ENCODE measurements around the gene DEDD. TPM values are rescaled to one million over a fixed set of nuclear protein-coding genes. Genes with fewer than 3 reads are reported as not detected.
A peak's percentile ranks its signal among the peaks of the same experiment; 100 is the strongest.

Gene DEDD
- total and polyA plus RNA-seq, 2 of the 13 experiments (the other 11 are each of a cell fraction or from before 2014, with no cell fraction given): 12.6 to 27.8 TPM

- 0 out of 2 replicates have a peak, but pooled peaks have one; percentile 47 for TF ChIP-seq TEF (CRISPR knock-in tag; IDR thresholded peaks at IDR 0.05)
- TF ChIP-seq THAP8 (CRISPR knock-in tag; IDR thresholded peaks at IDR 0.05; ENCODE audit: borderline replicate concordance): no peak
- peak; percentile 79; the same call in 1 of the 2 replicates for TF ChIP-seq ZBTB4 (CRISPR knock-in tag; IDR thresholded peaks at IDR 0.05; ENCODE audit: borderline replicate concordance)
- TF ChIP-seq ZBTB1 (CRISPR knock-in tag; IDR thresholded peaks at IDR 0.05; ENCODE audit: borderline replicate concordance): no peak
- TF ChIP-seq ZNF777 (CRISPR knock-in tag; IDR thresholded peaks at IDR 0.05): peak; percentile 62; the same call in 1 of the 2 replicates
- peak; percentile 73; the same call in 1 of the 2 replicates for TF ChIP-seq ZNF44 (CRISPR knock-in tag; IDR thresholded peaks at IDR 0.05)
- TF ChIP-seq SYNCRIP (IDR thresholded peaks at IDR 0.05; ENCODE audit: insufficient read depth, low read depth, low read length): no peak
- TF ChIP-seq KDM5B (CRISPR knock-in tag; IDR thresholded peaks at IDR 0.05; ENCODE audit: borderline replicate concordance): peak; percentile 87; the same call in 1 of the 2 replicates
- 0 out of 2 replicates have a peak, but pooled peaks have one; percentile 59 for TF ChIP-seq ZBTB7A (CRISPR knock-in tag; IDR thresholded peaks at IDR 0.05)
- no peak for TF ChIP-seq ATAD3A (CRISPR knock-in tag; IDR thresholded peaks at IDR 0.05)
- TF ChIP-seq YEATS2 (CRISPR knock-in tag; IDR thresholded peaks at IDR 0.05; ENCODE audit: borderline replicate concordance): peak; percentile 40; the same call in 1 of the 2 replicates
- peak; percentile 98 for TF ChIP-seq HOXA3 (CRISPR knock-in tag; IDR thresholded peaks at IDR 0.05)
- 0 out of 2 replicates have a peak, but pooled peaks have one; percentile 62 for TF ChIP-seq MEF2D (CRISPR knock-in tag; IDR thresholded peaks at IDR 0.05)
- peak; percentile 77 for TF ChIP-seq MXD4 (CRISPR knock-in tag; IDR thresholded peaks at IDR 0.05)
- no peak for TF ChIP-seq ZBTB44 (CRISPR knock-in tag; IDR thresholded peaks at IDR 0.05)
- no peak; the same call in none of the 2 replicates for TF ChIP-seq FOXA3 (CRISPR knock-in tag; IDR thresholded peaks at IDR 0.05)
- TF ChIP-seq SAFB2 (CRISPR knock-in tag; IDR thresholded peaks at IDR 0.05; ENCODE audit: borderline replicate concordance, low read depth): peak; percentile 29; the same call in 1 of the 2 replicates
- peak; percentile 69 for TF ChIP-seq AGO2 (optimal IDR thresholded peaks at IDR 0.05; ENCODE audit: low read depth, low read length)
- no peak for TF ChIP-seq ZNF569 (CRISPR knock-in tag; IDR thresholded peaks at IDR 0.05; ENCODE audit: borderline replicate concordance)
- no peak for TF ChIP-seq ZNF101 (CRISPR knock-in tag; IDR thresholded peaks at IDR 0.05; ENCODE audit: borderline replicate concordance, low read depth)
- no peak for TF ChIP-seq ZNF816 (CRISPR knock-in tag; IDR thresholded peaks at IDR 0.05; ENCODE audit: borderline replicate concordance)
- no peak for TF ChIP-seq RFX5 (IDR thresholded peaks at IDR 0.05; ENCODE audit: low read depth, low read length)
- 0 out of 2 replicates have a peak, but pooled peaks have one; percentile 29 for TF ChIP-seq FOXO1 (CRISPR knock-in tag; IDR thresholded peaks at IDR 0.05)
These were observed 14.5 kb downstream of the DEDD start, which contains the start of the genes NIT1 and PFDN2 (continued) for GRCh38 chr1:161117759-161118581.

All from HepG2 (cell line).